Breast epithelium (tissue), 3 donors: Measurements from ENCODE around the gene ZCWPW2.

Source experiments
- CTCF ChIP-seq, 3 donors: fragments of 450-650 bp; IDR thresholded peaks; one replicate each; pipeline ENCODE4 v1.5.1; 2016 to 2017; ENCODE audit warnings: antibody characterized with exemption in 3 of 3, mild to moderate bottlenecking in 3 of 3, moderate library complexity in 3 of 3
- POLR2AphosphoS5 ChIP-seq, 3 donors: sonication (generic); formaldehyde crosslinking; IDR thresholded peaks; one replicate each; pipeline ENCODE4 v1.6.1; 2017; ENCODE audit warnings: antibody characterized with exemption in 3 of 3

- TF ChIP-seq POLR2AphosphoS5 (IDR thresholded peaks at IDR 0.05) = no peak
- no peak for TF ChIP-seq CTCF (IDR thresholded peaks at IDR 0.05)
These were observed 48.8 kb upstream of the ZCWPW2 start for GRCh38 chr3:28299705-28300104.
